ENCODE results near the gene SLC7A11.
A peak's percentile ranks its signal among the peaks of the same experiment; 100 is the strongest.

Gene SLC7A11

DNA sequence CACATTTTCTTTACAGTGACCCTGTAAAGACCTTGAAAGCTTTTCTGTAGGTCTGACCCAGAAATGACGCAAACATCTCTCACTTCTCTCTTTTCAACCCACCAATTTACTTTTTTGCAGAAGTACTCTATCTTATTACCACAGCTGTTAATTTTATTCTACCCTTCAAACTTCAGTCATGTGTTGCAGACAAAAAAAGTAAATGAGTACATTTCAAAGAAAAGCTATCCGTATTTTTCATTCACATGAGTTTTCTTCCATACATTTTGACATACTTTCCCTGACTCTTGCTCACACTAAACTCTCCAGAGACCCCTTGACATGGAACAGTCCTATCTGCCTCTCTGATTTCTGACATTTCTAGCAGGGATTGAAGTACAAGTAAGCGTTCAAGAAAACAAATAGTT is 51.7 kb downstream of the SLC7A11 start:
- H3K9ac ChIP-seq (ENCODE audit: low read length) = peak overlapping the region; percentile 56
- peak overlapping the region; percentile 24 for H3K4me3 ChIP-seq (ENCODE audit: low read depth, low read length, poor library complexity, severe bottlenecking)
- peak overlapping the region; percentile 67 for H3K4me2 ChIP-seq (ENCODE audit: low read length)
- TF ChIP-seq EZH2 (IDR thresholded peaks at IDR 0.05; ENCODE audit: borderline replicate concordance, low read length) = no peak
- TF ChIP-seq, protein P1, sequence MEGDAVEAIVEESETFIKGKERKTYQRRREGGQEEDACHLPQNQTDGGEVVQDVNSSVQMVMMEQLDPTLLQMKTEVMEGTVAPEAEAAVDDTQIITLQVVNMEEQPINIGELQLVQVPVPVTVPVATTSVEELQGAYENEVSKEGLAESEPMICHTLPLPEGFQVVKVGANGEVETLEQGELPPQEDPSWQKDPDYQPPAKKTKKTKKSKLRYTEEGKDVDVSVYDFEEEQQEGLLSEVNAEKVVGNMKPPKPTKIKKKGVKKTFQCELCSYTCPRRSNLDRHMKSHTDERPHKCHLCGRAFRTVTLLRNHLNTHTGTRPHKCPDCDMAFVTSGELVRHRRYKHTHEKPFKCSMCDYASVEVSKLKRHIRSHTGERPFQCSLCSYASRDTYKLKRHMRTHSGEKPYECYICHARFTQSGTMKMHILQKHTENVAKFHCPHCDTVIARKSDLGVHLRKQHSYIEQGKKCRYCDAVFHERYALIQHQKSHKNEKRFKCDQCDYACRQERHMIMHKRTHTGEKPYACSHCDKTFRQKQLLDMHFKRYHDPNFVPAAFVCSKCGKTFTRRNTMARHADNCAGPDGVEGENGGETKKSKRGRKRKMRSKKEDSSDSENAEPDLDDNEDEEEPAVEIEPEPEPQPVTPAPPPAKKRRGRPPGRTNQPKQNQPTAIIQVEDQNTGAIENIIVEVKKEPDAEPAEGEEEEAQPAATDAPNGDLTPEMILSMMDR (IDR thresholded peaks at IDR 0.05; ENCODE audit: low read length) = no peak
- peaks cover 63% of the 10 kb centered on the region for H3K4me1 ChIP-seq (ENCODE audit: insufficient read depth, low read length, severe bottlenecking)
- no peaks in the 10 kb centered on the region for H3K27me3 ChIP-seq (ENCODE audit: insufficient read depth, low read length)
- no peaks in the 10 kb centered on the region for H3K36me3 ChIP-seq (ENCODE audit: insufficient read depth, low read length)
- no peaks in the 10 kb centered on the region for H3K9me3 ChIP-seq (ENCODE audit: low read length)
- H4K20me1 ChIP-seq (ENCODE audit: insufficient read depth, low read length) = no peaks in the 10 kb centered on the region
- no peaks in the 10 kb centered on the region for H3K79me2 ChIP-seq (ENCODE audit: insufficient read depth, low read length)
- peak overlapping the region; percentile 98 for H3K27ac ChIP-seq (ENCODE audit: low read depth, low read length, poor library complexity, severe bottlenecking)
- H3K9me2 ChIP-seq (ENCODE audit: low read depth, low read length) = no peaks in the 10 kb centered on the region
- 0 out of 2 replicates have a peak, but pooled peaks cover 5% of the 10 kb centered on the region for H3F3A ChIP-seq (ENCODE audit: insufficient read depth, low read length)
- H2AFZ ChIP-seq (ENCODE audit: low read length) = no peak overlapping the region

DNA sequence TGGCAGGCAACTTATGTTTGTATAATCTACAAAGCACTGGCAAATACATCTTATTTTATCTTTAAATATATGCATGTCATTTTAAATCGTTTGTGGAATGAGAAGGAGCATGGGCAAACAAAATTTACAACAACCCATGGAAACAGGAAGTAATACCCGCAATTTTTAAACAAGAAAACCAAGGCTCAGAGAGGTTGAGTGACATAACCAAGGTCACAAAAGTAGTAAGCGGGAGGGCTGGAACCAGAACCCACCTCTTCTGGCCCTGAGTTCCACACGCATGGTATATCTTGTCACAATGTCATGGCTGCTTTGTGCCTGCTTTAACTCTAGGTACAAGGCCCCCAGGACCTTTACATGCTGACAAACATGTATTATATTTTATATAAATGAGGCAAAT is 52.9 kb downstream of the SLC7A11 start:
- Histone ChIP-seq H3K4me3 (ENCODE audit: low read depth, low read length, poor library complexity, severe bottlenecking) (peak overlapping the region; percentile 14), H2AFZ (ENCODE audit: low read length) (peak overlapping the region; percentile 65), H3K4me1 (ENCODE audit: insufficient read depth, low read length, severe bottlenecking) (peaks cover 63% of the 10 kb centered on the region), H3F3A (ENCODE audit: insufficient read depth, low read length) (0 out of 2 replicates have a peak, but pooled peaks cover 5% of the 10 kb centered on the region), H3K4me2 (ENCODE audit: low read length) (peak overlapping the region; percentile 30; the same call in 1 of the 2 replicates), H3K9ac (ENCODE audit: low read length) (peak overlapping the region; percentile 36), H3K27me3 (ENCODE audit: insufficient read depth, low read length) (no peaks in the 10 kb centered on the region), H3K9me2 (ENCODE audit: low read depth, low read length) (no peaks in the 10 kb centered on the region), H3K79me2 (ENCODE audit: insufficient read depth, low read length) (no peaks in the 10 kb centered on the region), H4K20me1 (ENCODE audit: insufficient read depth, low read length) (no peaks in the 10 kb centered on the region), H3K9me3 (ENCODE audit: low read length) (no peaks in the 10 kb centered on the region), H3K27ac (ENCODE audit: low read depth, low read length, poor library complexity, severe bottlenecking) (peak overlapping the region; percentile 98), H3K36me3 (ENCODE audit: insufficient read depth, low read length) (no peaks in the 10 kb centered on the region)
- TF ChIP-seq, protein P1 (IDR thresholded peaks at IDR 0.05; ENCODE audit: low read length) = no peak
- no peak for TF ChIP-seq EZH2 (IDR thresholded peaks at IDR 0.05; ENCODE audit: borderline replicate concordance, low read length)

DNA sequence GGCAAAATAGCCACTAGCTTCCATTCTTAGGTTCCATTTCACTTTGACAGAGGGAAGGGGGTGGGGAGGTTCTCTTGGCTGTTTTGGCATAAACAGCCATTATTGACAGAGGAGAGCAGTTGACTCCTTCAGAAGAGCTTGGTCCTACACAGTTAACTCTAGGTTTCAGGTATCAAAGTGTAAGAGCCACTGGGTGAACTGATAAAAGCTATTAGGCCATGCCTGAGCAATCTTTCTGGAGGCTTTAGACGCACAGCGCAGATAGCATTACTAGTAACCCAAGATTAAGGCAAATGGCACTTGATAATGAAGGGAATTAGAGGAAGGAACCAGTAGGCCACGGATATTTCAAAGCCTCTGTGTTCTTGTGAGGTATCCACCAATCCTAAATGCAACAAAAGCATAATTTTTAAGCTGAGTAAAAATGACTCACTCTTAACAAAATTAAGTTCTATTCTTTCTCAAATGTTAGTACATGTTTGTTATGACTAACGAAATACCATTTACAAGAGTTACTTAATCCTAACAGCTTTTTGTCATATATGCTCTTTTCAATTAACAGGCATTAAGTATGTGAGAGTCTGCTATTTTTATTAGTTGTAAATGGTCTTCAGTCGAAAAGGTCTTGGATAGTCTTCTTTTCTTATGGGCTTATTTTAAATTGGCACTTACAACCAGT is 53.6 kb downstream of the SLC7A11 start:
- H3K4me2 ChIP-seq (ENCODE audit: low read length) = peak overlapping the region; percentile 30; the same call in 1 of the 2 replicates
- no peaks in the 10 kb centered on the region for H4K20me1 ChIP-seq (ENCODE audit: insufficient read depth, low read length)
- no peak overlapping the region for H3K9ac ChIP-seq (ENCODE audit: low read length)
- no peaks in the 10 kb centered on the region for H3K79me2 ChIP-seq (ENCODE audit: insufficient read depth, low read length)
- H3K36me3 ChIP-seq (ENCODE audit: insufficient read depth, low read length) = no peaks in the 10 kb centered on the region
- peak overlapping the region; percentile 65; the same call in 1 of the 2 replicates for H2AFZ ChIP-seq (ENCODE audit: low read length)
- H3K9me3 ChIP-seq (ENCODE audit: low read length) = no peaks in the 10 kb centered on the region
- TF ChIP-seq EZH2 (IDR thresholded peaks at IDR 0.05; ENCODE audit: borderline replicate concordance, low read length) = no peak
- TF ChIP-seq, protein P1 (IDR thresholded peaks at IDR 0.05; ENCODE audit: low read length) = no peak
- no peak overlapping the region for H3K4me3 ChIP-seq (ENCODE audit: low read depth, low read length, poor library complexity, severe bottlenecking)
- H3K4me1 ChIP-seq (ENCODE audit: insufficient read depth, low read length, severe bottlenecking) = peaks cover 63% of the 10 kb centered on the region
- no peaks in the 10 kb centered on the region for H3K9me2 ChIP-seq (ENCODE audit: low read depth, low read length)
- 0 out of 2 replicates have a peak, but pooled peaks cover 5% of the 10 kb centered on the region for H3F3A ChIP-seq (ENCODE audit: insufficient read depth, low read length)
- no peaks in the 10 kb centered on the region for H3K27me3 ChIP-seq (ENCODE audit: insufficient read depth, low read length)
- peak overlapping the region; percentile 98 for H3K27ac ChIP-seq (ENCODE audit: low read depth, low read length, poor library complexity, severe bottlenecking)
